Astrocyte (in vitro differentiated cells and primary cell): Measurements from ENCODE around the gene MAPKAPK5. TPM values are rescaled to one million over a fixed set of nuclear protein-coding genes. Genes with fewer than 3 reads are reported as not detected.

Source experiments
- DNase-seq: peaks from one replicate; pipeline ENCODE4 v3.0.0-alpha.2; 2010; ENCODE audit warnings: low read depth
- FAIRE-seq: peaks from 2 replicates; lab custom pipeline; 2011; peaks lifted over from hg19 to GRCh38; lab: Jason Lieb, UNC
- H2AFZ ChIP-seq: 2 replicates; pipeline ENCODE4 v1.6.0; 2012; ENCODE audit warnings: low read depth, low read length, inconsistent platforms
- H3K27ac ChIP-seq: 2 replicates; pipeline ENCODE4 v1.5.1; 2011; ENCODE audit warnings: low read depth, low read length, inconsistent platforms
- H3K27me3 ChIP-seq: 2 replicates; pipeline ENCODE4 v1.6.0; 2011; ENCODE audit warnings: low read length, inconsistent platforms; ENCODE audit not compliant: insufficient read depth
- H3K36me3 ChIP-seq: 2 replicates; pipeline ENCODE4 v1.5.1; 2011; ENCODE audit warnings: low read length, inconsistent platforms; ENCODE audit not compliant: insufficient read depth
- H3K4me1 ChIP-seq: 2 replicates; pipeline ENCODE4 v1.5.1; 2011; ENCODE audit warnings: low read length, inconsistent platforms; ENCODE audit not compliant: insufficient read depth
- H3K4me2 ChIP-seq: 2 replicates; pipeline ENCODE4 v1.6.0; 2012; ENCODE audit warnings: low read length, inconsistent platforms
- H3K4me3 ChIP-seq: 2 replicates; pipeline ENCODE4 v1.5.1; 2011; ENCODE audit warnings: low read depth, mild to moderate bottlenecking, low read length, inconsistent platforms; ENCODE audit not compliant: insufficient read depth
- H3K79me2 ChIP-seq: 2 replicates; pipeline ENCODE4 v1.6.0; 2012; ENCODE audit warnings: mild to moderate bottlenecking, low read length, inconsistent platforms; ENCODE audit not compliant: insufficient read depth
- H3K9ac ChIP-seq: 2 replicates; pipeline ENCODE4 v1.6.0; 2012; ENCODE audit warnings: mild to moderate bottlenecking, low read length, inconsistent platforms
- H3K9me3 ChIP-seq: 2 replicates; pipeline ENCODE4 v1.5.1; 2012; ENCODE audit warnings: low read depth, mild to moderate bottlenecking, low read length, inconsistent platforms; ENCODE audit not compliant: insufficient read depth
- H4K20me1 ChIP-seq: 2 replicates; pipeline ENCODE4 v1.6.0; 2012; ENCODE audit warnings: low read length, inconsistent platforms; ENCODE audit not compliant: insufficient read depth
- H3K27ac Mint-ChIP-seq: one replicate; pipeline ENCODE4 v1.8.0; 2021; ENCODE audit warnings: mild to moderate bottlenecking, mixed read lengths; ENCODE audit not compliant: unreplicated experiment
- H3K27me3 Mint-ChIP-seq: one replicate; pipeline ENCODE4 v1.8.0; 2021; ENCODE audit warnings: low read depth, mixed read lengths; ENCODE audit not compliant: unreplicated experiment
- H3K36me3 Mint-ChIP-seq: one replicate; pipeline ENCODE4 v1.8.0; 2021; ENCODE audit warnings: low read depth, mixed read lengths; ENCODE audit not compliant: unreplicated experiment
- H3K4me1 Mint-ChIP-seq: one replicate; pipeline ENCODE4 v1.8.0; 2021; ENCODE audit warnings: low read depth, mixed read lengths; ENCODE audit not compliant: unreplicated experiment
- H3K4me3 Mint-ChIP-seq: one replicate; pipeline ENCODE4 v1.8.0; 2021; ENCODE audit warnings: mild to moderate bottlenecking, moderate library complexity, mixed read lengths; ENCODE audit not compliant: unreplicated experiment
- H3K9me3 Mint-ChIP-seq: one replicate; pipeline ENCODE4 v1.8.0; 2021; ENCODE audit warnings: mild to moderate bottlenecking, mixed read lengths; ENCODE audit not compliant: unreplicated experiment
- CTCF ChIP-seq: IDR thresholded peaks from 2 replicates; pipeline ENCODE4 v1.5.1; 2011; ENCODE audit warnings: low read depth, mild to moderate bottlenecking, inconsistent platforms, low read length, moderate library complexity; ENCODE audit not compliant: insufficient read depth
- EZH2 ChIP-seq: IDR thresholded peaks from 2 replicates; pipeline ENCODE4 v1.6.1; 2012; ENCODE audit warnings: mild to moderate bottlenecking, low read length, inconsistent platforms; ENCODE audit not compliant: insufficient read depth
- total RNA-seq: library from RNA; stranded (reverse); gene quantifications from 2 replicates; pipeline ENCODE4 v1.2.1, GENCODE V29; 2021

MAPKAPK5 gene
- total RNA-seq, 1 donor from 2014 or later: 42.6 TPM

- Histone ChIP-seq H3K4me2 (no peak overlapping the region), H3K9ac (no peak overlapping the region), H3K79me2 (no peaks in the 10 kb centered on the region), H3K4me1 (no peaks in the 10 kb centered on the region), H2AFZ (no peak overlapping the region), H3K4me3 (no peak overlapping the region), H3K27me3 (no peaks in the 10 kb centered on the region), H3K36me3 (no peaks in the 10 kb centered on the region), H4K20me1 (no peaks in the 10 kb centered on the region), H3K9me3 (no peaks in the 10 kb centered on the region), H3K27ac (no peak overlapping the region)
- Mint-ChIP-seq H3K4me3 (no peak overlapping the region), H3K27me3 (no peaks in the 10 kb centered on the region), H3K36me3 (no peaks in the 10 kb centered on the region), H3K9me3 (no peaks in the 10 kb centered on the region), H3K4me1 (peaks cover 6% of the 10 kb centered on the region), H3K27ac (no peak overlapping the region)
- FAIRE-seq (no peak), DNase-seq (no peak)
- TF ChIP-seq EZH2: no peak
- TF ChIP-seq CTCF: no peak
Observed at GRCh38 chr12:111932241-111932640, 90.2 kb downstream of the MAPKAPK5 start.

- Mint-ChIP-seq H3K27me3 (no peaks in the 10 kb centered on the region), H3K4me3 (no peak overlapping the region), H3K36me3 (no peaks in the 10 kb centered on the region), H3K9me3 (no peaks in the 10 kb centered on the region), H3K4me1 (peaks cover 10% of the 10 kb centered on the region), H3K27ac (no peak overlapping the region)
- H3K79me2 ChIP-seq: no peaks in the 10 kb centered on the region
- no peak overlapping the region for H3K4me2 ChIP-seq
- no peaks in the 10 kb centered on the region for H3K4me1 ChIP-seq
- H3K27me3 ChIP-seq: no peaks in the 10 kb centered on the region
- no peak for DNase-seq
- no peak overlapping the region for H2AFZ ChIP-seq
- H3K4me3 ChIP-seq: no peak overlapping the region
- FAIRE-seq: no peak
- H3K9me3 ChIP-seq: no peaks in the 10 kb centered on the region
- H4K20me1 ChIP-seq: no peaks in the 10 kb centered on the region
- no peak overlapping the region for H3K27ac ChIP-seq
- no peak overlapping the region for H3K9ac ChIP-seq
- H3K36me3 ChIP-seq: no peaks in the 10 kb centered on the region
- TF ChIP-seq EZH2: no peak
- no peak for TF ChIP-seq CTCF
Observed at GRCh38 chr12:111936869-111937268, 94.8 kb downstream of the MAPKAPK5 start.

GRCh38 chr12:111937429-111937828, 95.4 kb downstream of the MAPKAPK5 start:
- Mint-ChIP-seq H3K27ac (peak overlapping the region; percentile 50), H3K27me3 (no peaks in the 10 kb centered on the region), H3K4me3 (peak overlapping the region; percentile 61), H3K9me3 (no peaks in the 10 kb centered on the region), H3K36me3 (no peaks in the 10 kb centered on the region), H3K4me1 (peaks cover 10% of the 10 kb centered on the region)
- H3K4me1 ChIP-seq: no peaks in the 10 kb centered on the region
- no peak overlapping the region for H3K4me3 ChIP-seq
- H2AFZ ChIP-seq: no peak overlapping the region
- no peaks in the 10 kb centered on the region for H3K27me3 ChIP-seq
- no peak for TF ChIP-seq CTCF
- TF ChIP-seq EZH2: no peak
- H3K27ac ChIP-seq: no peak overlapping the region
- DNase-seq: peak; percentile 54
- no peaks in the 10 kb centered on the region for H3K79me2 ChIP-seq
- peak overlapping the region; percentile 3 for H3K4me2 ChIP-seq
- no peaks in the 10 kb centered on the region for H4K20me1 ChIP-seq
- H3K9ac ChIP-seq: no peak overlapping the region
- H3K9me3 ChIP-seq: no peaks in the 10 kb centered on the region
- no peaks in the 10 kb centered on the region for H3K36me3 ChIP-seq
- FAIRE-seq: peak; percentile 88
